Colonic mucosa (tissue), 4 donors: ENCODE measurements around the gene TNS3. TPM values are rescaled to one million over a fixed set of nuclear protein-coding genes. Genes with fewer than 3 reads are reported as not detected.
A peak's percentile ranks its signal among the peaks of the same experiment; 100 is the strongest.

Source experiments
- DNase-seq: peaks from one replicate; pipeline ENCODE4 v3.0.0-alpha.2; 2020
- H3K27ac ChIP-seq: fragments of 200-600 bp; one replicate; pipeline ENCODE4 v1.8.0; 2021
- H3K27me3 ChIP-seq: fragments of 200-600 bp; one replicate; pipeline ENCODE4 v1.8.0; 2021
- H3K36me3 ChIP-seq: fragments of 200-600 bp; one replicate; pipeline ENCODE4 v1.8.0; 2021
- H3K4me1 ChIP-seq: fragments of 200-600 bp; one replicate; pipeline ENCODE4 v1.8.0; 2021; ENCODE audit warnings: mild to moderate bottlenecking
- H3K4me3 ChIP-seq: fragments of 200-600 bp; one replicate; pipeline ENCODE4 v1.8.0; 2021
- H3K9ac ChIP-seq, 2 donors: one replicate each; pipeline ENCODE4 v1.7.0; 2013; ENCODE audit warnings: control low read depth in 2 of 2, low read depth in 2 of 2, low read length in 2 of 2
- H3K9me3 ChIP-seq: fragments of 200-600 bp; one replicate; pipeline ENCODE4 v1.8.0; 2021
- CTCF ChIP-seq: fragments of 200-600 bp; IDR thresholded peaks from one replicate; pipeline ENCODE4 v1.8.0; 2022; ENCODE audit warnings: antibody characterized with exemption, mild to moderate bottlenecking
- intact Hi-C: fragments of 100-400 bp; cut with DNase I; formaldehyde crosslinking; loops from one replicate; pipeline ENCODE4 v1.14.1; 2022
- total RNA-seq, 2 donors: library from RNA; stranded (reverse); fragmentation: NEBNext Ultra II Directional in 1 of 2; extraction: Animal tissue kit (Norgen Biotek cat#: 25700) in 1 of 2; gene quantifications; one replicate each; pipeline ENCODE4 v1.2.1, GENCODE V29; 2021
- donor health status: healthy.
- donor health status: DM: no; HTN: no; CAD: no.
- donor health status: DM: no; HTN: no; CAD: no.

The TNS3 gene
- total RNA-seq, 2 donors from 2014 or later = 41.1 to 58.2 TPM

- H3K27ac ChIP-seq = peak overlapping the region; percentile 15
- intact Hi-C loops = no loop called here
Measured at GRCh38 chr7:47521011-47521795, 60.7 kb downstream of the TNS3 start.

GRCh38 chr7:47520406-47520805 is 61.5 kb downstream of the TNS3 start:
- Histone ChIP-seq H3K9me3 (no peaks in the 10 kb centered on the region), H3K4me3 (no peak overlapping the region), H3K27me3 (no peaks in the 10 kb centered on the region), H3K4me1 (peaks cover 5% of the 10 kb centered on the region), H3K9ac (peak overlapping the region in 1 of 2 donors; percentile 38), H3K36me3 (no peaks in the 10 kb centered on the region), H3K27ac (peak overlapping the region; percentile 15)
- intact Hi-C loops = no loop called here
- no peak for TF ChIP-seq CTCF
- peak; percentile 40 for DNase-seq

More at GRCh38 chr7:47521011-47521795, 60.7 kb downstream of the TNS3 start:
- H3K27me3 ChIP-seq = no peaks in the 10 kb centered on the region
- peaks cover 5% of the 10 kb centered on the region for H3K4me1 ChIP-seq
- peak overlapping the region in 1 of 2 donors; percentile 38 for H3K9ac ChIP-seq
- no peak for DNase-seq
- H3K36me3 ChIP-seq = no peaks in the 10 kb centered on the region
- no peak overlapping the region for H3K4me3 ChIP-seq
- no peak for TF ChIP-seq CTCF
- H3K9me3 ChIP-seq = no peaks in the 10 kb centered on the region

- intact Hi-C loops = no loop called here
- TF ChIP-seq CTCF = no peak
- Histone ChIP-seq H3K9me3 (no peaks in the 10 kb centered on the region), H3K27me3 (no peaks in the 10 kb centered on the region), H3K4me1 (peaks cover 5% of the 10 kb centered on the region), H3K27ac (no peak overlapping the region), H3K9ac (no peak overlapping the region), H3K4me3 (no peak overlapping the region), H3K36me3 (no peaks in the 10 kb centered on the region)
- DNase-seq = no peak
Measured at GRCh38 chr7:47518827-47519226, 63.1 kb downstream of the TNS3 start.

- no peak overlapping the region for H3K4me3 ChIP-seq
- H3K4me1 ChIP-seq = peaks cover 5% of the 10 kb centered on the region
- no peak overlapping the region for H3K9ac ChIP-seq
- no peaks in the 10 kb centered on the region for H3K9me3 ChIP-seq
- no peak for DNase-seq
- TF ChIP-seq CTCF = no peak
- no peaks in the 10 kb centered on the region for H3K27me3 ChIP-seq
- no peaks in the 10 kb centered on the region for H3K36me3 ChIP-seq
- intact Hi-C loops = no loop called here
- no peak overlapping the region for H3K27ac ChIP-seq
Measured at GRCh38 chr7:47517821-47518480, 64.0 kb downstream of the TNS3 start.

GRCh38 chr7:47516985-47517600 is 64.8 kb downstream of the TNS3 start:
- peak; percentile 75 for DNase-seq
- intact Hi-C loops = no loop called here
- H3K4me3 ChIP-seq = no peak overlapping the region
- no peaks in the 10 kb centered on the region for H3K9me3 ChIP-seq
- no peak overlapping the region for H3K27ac ChIP-seq
- peaks cover 5% of the 10 kb centered on the region for H3K4me1 ChIP-seq
- H3K9ac ChIP-seq = no peak overlapping the region
- no peak for TF ChIP-seq CTCF
- H3K27me3 ChIP-seq = no peaks in the 10 kb centered on the region
- no peaks in the 10 kb centered on the region for H3K36me3 ChIP-seq
